Measurements from ENCODE around the gene CXCL8.

- no peak for TF ChIP-seq CTCF (conservative IDR thresholded peaks at IDR 0.05)
- no peak for TF ChIP-seq ZFX (IDR thresholded peaks at IDR 0.05)
Measured at GRCh38 chr4:73777612-73778011, 37.2 kb downstream of the CXCL8 start.
